HG02571 (cell line): Measurements from ENCODE around the gene ZNF736.
A peak's percentile ranks its signal among the peaks of the same experiment; 100 is the strongest.
"Not testable (repeated sequence)": the region's sequence is repeated elsewhere in the genome, so short reads cannot be mapped to it uniquely, and the experiment has no call there.

Source experiments
- ATAC-seq: cut with Tn5 transposase; IDR thresholded peaks from one replicate; pipeline ENCODE4 v1.9.1; 2021; ENCODE audit warnings: mild to moderate bottlenecking, moderate library complexity; ENCODE audit not compliant: unreplicated experiment

The ZNF736 gene

DNA sequence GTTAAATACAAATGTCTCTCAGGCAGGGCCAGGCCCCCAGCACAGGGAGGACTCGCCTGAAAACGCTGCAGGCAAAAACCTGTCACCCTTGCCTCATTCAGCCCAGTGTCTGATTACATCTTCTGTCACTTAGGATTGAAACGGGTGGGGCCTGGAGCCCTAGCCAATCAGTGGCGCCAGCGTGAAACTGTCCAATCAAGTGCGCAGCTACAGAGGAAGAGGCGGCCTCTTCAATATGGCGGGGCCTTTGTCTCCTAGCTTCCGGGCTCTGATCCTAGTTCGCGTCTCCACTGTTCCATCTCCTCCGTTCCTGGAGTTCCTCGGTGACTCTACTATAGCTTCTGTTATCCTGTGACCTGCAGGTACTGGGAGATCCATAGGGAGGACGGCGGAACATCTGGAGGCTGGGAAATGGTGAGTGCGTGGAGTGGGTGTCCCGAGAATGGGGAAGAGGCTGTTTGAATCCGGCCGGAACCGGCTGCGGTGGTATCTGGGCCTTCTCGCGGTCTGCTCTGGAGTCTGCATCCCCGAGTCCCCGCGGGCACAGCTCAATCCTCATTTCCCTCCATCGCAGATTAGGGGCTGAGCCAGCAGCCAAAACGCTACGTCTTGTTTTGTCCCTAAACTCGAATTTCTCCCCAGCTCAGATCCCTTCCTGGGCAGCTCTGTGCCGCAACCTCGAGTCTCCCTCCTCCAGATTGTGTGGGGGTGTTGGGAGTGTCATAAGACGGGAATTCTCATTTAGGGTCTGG, at the start of gene ZNF736:
Gene ZNF736, plus strand, starts transcription at position 222 of the 752 bp plus-strand sequence. Its CDS starts 190 bp downstream, at position 412.
- peak; percentile 100 for ATAC-seq

DNA sequence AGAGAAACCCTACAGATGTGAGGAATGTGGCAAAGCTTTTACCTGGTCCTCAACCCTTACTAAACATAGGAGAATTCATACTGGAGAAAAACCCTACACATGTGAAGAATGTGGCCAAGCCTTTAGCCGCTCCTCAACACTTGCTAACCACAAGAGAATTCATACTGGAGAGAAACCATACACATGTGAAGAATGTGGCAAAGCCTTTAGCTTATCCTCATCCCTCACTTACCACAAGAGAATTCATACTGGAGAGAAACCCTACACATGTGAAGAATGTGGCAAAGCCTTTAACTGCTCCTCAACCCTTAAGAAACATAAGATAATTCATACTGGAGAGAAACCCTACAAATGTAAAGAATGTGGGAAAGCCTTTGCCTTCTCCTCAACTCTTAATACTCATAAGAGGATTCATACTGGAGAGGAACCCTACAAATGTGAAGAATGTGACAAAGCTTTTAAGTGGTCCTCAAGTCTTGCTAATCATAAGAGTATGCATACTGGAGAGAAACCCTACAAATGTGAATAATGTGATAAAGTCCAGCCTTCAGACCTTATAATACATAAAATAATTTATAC, 47.3 kb upstream of the ZNF736 start:
- no peak for ATAC-seq

DNA sequence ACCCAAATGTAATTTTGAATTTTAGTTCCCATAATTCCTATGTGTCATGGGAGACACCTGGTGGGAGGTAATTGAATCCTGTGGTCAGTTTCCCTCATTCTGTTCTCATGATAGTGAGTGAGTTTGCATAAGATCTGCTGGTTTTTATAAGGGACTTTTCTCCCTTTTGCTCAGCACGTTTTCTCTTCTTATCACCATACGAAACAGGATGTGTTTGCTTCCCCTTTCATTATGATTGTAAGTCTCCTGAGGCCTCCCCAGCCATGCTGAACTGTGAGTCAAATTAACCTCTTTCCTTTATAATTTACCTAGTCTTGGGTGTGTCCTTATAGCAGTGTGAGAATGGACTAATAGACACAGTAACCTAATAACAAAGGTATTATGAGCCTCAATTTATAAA, 36.1 kb upstream of the ZNF736 start:
- no peak for ATAC-seq

DNA sequence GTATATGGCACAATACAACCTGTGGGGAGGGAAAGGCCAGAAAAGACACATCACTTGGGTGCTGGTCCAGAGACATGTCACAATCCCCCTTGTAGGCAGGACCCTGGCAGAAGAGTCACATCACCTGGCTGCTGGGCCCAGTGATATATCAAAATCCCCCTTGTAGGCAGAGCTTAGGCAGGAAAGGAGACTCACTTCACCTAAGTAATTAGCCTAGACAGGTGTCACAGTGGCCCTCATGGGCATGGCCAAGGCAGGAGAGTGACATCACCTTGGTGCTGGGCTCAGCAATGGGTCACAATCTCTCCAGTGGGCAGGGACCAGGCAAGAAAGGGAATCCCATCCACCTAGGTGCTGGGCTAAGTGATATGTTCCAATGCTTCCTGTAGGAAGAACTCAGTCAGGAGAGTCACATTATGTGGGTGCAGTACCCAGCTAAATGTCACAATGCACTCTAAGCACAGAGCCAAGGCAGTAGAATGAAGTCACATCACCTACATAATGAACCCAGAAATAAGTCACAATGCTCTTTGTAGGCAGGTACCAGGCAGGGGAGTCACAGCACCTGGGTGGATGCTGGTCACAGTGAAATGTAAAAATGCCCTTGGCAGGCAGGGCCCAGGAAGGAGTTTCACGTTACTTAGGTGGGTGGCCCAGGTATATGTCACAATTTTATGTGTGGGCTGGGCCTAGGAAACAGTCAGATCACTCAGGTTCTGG, 18.9 kb upstream of the ZNF736 start:
- no peak for ATAC-seq

DNA sequence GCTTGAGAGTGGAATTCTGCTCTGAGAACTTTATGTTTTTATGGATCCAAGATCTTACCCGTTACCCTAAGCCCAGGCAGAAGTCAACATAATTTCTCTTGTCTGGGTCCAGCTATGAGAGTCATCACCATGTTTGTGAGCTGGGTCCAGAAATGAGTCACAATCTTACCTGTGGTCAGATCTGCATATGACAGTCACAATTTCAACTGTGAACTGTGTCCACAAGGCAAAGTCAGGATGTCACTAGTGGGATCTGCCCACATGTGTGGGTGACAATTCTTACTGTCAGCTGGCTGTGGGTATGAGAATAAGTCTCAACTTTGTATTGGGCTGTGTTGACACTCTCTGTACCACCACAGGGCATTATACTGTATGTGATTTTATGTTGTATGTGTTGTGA, 16.3 kb upstream of the ZNF736 start:
- not testable (repeated sequence) for ATAC-seq

DNA sequence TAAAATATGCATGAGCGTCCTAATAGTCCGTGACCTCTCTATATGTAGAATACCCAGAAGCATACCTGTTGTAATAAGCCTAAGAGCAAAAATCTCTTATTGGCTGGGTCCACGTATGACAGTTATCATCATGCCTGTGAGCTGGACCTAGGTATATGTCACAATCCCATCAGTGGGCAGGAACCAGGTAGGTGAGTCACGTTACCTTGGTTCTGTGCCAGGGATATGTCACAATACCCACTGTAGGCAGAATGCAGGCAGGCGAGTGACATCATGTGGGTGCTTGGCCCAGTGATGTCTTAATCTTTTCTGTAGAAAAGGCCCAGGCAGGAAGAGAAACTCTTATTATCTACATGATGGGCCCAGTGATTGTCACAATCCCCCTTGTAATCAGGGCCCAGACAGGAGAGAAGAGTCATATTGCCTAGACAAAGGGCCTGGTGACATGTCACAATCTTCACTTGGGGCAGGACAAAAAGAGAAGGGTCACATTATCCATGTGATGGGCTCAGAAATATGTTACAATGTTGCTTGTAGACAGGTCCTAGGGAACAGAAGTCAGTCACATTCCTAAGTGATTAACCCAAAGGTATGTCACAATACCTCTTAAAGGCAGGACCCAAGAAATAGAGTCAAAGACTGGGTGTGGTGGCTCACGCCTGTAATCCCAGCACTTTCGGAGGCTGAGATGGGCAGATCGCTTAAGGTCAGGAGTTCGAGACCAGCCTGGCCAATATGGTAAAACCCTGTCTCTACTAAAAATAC, 12.9 kb upstream of the ZNF736 start:
- ATAC-seq = no peak

DNA sequence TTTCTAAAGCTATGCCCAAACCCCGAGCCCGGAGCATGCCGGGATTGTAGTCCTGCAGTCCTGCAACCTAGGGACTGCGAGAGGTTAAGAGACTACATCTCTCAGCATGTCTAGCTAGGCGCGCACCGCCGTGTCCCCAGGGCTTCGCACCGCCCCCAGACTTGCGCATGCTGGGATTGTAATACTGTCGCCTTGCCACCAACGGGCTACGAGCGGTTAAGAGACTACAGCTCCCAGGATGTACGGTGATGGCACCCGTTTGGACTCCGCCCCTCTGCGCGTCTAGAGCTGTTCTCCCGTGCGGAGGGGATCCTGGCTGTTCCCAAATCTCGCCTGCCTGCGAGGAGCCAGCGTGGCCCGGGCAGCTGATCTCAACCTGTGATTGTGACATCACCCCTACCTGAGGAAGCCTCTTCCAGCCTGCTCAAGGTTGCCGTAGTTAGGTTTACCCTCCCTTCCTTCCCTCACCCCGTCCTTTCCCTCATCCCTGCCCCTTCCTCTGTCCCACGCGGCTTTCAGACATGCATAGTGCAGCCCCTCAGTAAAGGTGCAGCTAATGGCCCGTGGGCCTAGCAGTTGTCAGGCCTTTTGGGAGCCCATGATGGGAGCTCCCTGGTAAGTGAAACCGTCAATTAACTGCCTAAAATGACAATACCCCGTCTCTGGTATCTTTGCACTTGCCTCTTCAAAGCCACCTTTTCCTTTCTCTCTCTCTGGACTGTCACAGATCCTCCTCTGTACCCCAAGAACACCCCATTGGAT, 6.3 kb upstream of the ZNF736 start:
- ATAC-seq = peak; percentile 99

DNA sequence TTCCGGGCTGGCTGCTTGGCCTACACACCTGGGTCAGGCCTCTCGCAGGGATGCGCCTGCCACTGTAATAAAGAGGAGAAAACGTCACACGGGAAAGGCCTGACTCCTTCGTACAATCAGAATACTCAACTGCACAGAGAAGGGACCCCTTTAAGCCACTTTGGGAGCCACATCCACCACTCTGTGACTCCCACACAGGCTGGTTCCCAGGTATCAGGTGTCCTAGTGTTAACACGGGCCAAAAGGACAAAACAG, 5.8 kb upstream of the ZNF736 start:
- ATAC-seq = no peak

DNA sequence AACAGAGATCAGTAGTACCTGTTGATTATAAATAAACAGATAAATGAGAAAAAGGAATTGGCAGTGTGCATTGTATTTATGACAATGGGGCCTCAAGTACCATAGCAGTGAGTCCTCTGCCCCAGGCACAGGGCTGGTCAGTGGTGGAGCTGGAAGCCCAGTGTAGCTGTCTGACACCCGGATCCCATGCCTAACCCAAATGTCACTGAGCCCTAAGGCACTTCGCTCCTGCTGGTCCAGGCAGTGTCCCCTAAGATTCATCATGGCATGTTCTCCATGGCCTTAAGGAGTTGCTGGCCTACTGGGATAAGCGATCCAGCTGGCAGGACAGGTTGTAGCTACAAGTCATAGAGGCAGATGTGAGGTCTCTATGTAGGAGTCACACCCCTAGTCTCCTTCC, 3.3 kb upstream of the ZNF736 start:
- ATAC-seq = no peak

DNA sequence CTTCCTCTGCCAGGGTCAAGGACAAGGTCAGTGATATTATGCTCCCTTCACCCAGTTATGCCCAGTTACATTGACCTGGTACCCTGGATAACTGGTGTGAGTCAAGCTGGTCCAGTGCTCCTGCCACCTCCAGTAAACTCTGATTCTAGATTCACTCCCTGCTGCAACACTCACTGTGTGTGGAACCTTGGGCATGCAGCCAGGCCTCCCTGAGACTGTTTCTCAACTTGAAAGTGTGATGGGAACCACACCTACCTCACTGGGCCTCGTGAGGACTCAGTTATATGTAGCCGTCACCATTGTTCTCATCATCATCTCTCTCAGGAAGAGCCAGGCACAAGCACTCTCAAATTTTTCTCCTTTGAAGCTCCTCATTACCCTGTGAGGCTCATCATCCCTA, 935 bp upstream of the ZNF736 start:
- no peak for ATAC-seq

DNA sequence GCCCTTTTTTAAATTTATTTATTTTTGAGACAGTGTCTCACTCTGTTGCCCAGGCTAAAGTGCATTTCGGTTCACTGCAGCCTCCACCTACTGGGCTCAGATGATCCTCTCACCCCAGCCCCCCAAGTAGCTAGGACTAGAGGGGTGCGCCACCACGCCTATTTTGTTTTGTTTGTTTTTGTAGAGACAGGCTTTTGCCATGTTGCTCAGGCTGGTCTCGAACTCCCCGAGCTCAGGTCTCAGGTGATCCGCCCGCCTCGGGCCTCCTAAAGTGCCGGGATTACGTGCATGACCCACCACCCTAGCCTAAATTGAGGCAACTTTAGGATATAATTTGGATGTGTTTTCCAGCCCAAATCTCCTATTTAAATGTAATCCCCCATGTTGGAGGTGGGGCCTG, 805 bp downstream of the ZNF736 start:
- no peak for ATAC-seq

DNA sequence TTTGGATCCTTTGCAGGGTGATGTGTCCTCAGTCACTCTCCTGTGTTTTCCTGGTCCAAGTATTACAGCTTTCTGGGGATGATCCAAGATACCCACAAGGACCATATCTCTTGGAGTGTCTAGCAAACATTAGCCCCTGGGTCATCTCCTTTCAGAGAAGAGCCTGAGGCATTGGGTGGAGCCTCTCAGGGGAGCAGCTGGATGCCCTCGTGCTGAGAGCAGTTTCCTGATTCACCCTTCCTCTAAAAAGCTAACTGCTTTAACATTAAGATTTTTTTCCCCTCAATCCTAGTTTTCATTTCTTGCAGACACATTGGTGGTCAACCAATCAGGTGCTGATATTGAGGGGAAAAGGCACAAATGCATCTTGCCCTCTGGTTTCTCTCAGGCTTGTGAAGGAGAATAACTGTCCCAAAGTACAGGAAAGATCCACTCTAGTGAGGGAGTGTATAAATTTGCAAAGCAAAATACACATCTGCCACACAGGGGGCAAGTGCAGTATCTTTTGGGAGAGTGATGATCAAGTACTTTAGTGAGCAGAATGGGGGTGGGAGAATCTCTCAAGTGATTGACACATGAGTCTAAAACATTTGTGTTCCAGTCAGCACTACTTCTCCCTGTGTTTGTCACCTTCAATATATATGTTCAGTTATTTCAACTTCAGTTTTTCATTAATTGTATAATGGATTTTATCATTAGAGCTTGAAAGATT, 2.4 kb downstream of the ZNF736 start:
- ATAC-seq = not testable (repeated sequence)

DNA sequence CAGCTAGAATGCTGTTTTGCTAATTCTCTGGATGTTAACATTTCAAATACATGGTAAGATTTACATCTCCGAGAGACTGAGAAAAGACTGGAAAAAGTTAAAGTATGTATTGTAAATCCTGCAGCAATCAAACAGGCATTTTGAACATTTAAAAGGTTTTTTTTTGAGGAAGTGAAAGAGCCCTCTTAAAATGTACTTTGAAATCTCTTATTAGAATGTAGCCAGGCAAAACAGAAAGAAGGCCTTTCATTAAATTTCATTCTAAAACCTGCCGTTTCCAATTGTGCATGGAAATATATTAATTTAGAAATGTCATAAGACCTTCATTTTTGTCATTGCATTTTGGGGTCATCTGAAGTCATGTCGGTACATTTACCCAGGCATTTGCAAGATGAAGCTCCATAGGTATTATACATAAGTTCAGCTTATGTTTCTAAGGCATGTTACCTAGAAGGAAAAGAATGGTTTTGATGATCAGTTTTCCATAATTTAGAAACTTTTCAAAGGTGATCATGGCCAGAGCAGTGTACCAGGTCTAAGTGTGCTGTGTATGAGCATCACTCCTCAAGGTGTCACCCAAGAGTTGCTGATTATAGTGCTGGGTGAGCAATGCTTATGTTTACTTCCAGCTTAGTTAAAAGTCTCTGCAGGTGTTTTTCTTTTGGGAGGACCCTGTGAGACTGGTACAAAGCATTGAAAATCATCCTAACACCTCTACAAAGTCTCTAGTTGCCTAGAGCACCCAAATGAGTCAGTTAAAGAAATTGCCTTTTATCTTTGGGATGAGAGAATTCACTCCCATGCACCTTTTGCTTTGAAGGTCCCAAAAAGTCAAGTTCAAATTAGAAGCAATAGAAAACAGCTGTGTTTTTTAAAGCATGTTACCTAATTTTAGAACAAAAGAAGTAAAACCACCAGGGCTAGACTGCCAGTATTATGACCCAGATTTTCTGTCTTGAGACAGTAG, 7.1 kb downstream of the ZNF736 start:
- ATAC-seq = no peak

DNA sequence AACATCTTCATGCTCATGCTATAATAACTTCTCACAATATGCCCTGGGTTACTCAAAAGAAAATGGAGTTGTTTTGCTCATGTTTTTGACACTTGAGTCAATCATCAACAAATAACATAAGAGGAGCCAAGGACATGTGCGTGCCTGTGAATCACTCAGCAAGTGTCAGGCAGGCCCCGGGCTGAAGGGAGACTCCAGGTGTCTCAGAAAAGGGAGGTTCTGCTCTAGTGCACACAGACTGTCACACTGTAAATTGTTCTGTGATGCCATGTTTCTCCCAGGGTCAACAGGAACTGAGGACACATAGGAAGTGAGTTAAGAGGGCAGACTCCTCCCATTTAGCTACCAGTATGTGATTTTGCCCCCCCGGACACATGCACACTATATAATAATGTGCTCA, 10.4 kb downstream of the ZNF736 start:
- ATAC-seq = not testable (repeated sequence)

DNA sequence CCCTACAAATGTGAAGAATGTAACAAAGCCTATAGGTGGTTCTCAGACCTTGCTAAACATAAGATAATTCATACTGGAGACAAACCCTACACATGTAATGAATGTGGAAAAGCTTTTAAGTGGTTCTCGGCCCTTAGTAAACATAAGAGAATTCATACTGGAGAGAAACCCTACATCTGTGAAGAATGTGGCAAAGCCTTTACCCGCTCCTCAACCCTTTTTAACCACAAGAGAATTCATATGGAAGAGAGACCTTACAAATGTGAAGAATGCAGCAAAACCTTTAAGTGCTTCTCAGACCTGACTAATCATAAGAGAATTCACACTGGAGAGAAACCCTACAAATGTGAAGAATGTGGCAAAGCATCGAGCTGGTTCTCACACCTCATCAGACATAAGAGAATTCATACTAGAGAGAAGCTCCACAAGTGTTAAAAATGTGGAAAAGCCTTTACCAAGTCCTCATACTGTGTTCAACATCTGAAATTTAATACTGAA, 35.0 kb downstream of the ZNF736 start:
- not testable (repeated sequence) for ATAC-seq

DNA sequence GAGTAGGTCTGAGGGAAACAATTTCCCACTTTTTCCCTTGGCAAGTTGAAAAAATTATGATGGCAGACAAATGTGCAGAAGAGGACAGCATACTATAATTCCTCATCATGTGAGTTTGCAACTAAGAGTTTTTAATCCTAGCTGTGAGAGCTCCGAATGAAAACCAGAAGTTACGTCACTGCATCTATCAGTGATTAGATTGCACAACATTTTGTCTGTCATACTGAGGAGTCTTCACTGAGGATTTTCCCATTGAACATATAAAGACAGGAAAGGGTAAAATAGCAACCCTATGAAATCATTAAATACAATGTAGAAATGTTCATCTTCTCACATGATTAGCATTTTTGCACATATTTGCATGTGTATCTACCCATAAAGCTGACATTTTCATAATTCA, 45.8 kb downstream of the ZNF736 start:
- no peak for ATAC-seq

DNA sequence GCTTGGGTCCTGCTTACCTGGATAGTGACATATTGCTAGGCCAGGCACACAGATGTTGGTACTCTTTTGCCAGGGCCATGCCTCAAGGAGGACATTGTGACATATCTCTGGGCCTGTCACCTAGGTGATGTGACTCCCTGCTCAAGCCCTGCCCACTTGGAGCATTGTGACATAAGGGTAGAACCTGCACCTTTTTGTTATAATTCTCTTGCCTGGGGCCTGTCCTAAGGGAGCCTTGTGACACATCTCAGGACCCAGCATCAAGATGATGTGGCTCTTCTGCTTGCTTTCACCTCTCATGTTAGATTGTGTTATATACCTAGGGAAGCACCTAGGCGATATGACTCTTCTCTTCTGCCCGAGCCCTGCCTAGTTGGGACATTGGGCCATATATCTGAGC, 57.4 kb downstream of the ZNF736 start:
- ATAC-seq = no peak

DNA sequence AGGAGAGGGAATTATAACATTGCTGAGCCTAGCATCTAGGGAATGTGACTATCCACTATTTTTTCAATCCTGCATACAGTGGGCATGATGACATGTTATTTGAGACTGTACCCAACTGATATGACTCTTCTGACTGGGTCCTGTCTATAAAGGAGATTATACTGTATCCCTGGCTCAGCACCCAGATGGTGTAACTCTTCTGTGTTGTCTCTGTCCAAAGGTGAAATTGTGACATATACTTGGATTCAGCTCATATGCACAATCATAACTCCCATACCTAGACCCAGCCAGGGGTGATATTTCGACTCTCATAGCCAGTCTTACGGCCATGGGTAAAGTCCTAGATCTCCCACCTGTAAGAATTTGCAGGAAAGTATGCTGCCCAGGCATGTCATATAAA, 59.3 kb downstream of the ZNF736 start:
- ATAC-seq = no peak

DNA sequence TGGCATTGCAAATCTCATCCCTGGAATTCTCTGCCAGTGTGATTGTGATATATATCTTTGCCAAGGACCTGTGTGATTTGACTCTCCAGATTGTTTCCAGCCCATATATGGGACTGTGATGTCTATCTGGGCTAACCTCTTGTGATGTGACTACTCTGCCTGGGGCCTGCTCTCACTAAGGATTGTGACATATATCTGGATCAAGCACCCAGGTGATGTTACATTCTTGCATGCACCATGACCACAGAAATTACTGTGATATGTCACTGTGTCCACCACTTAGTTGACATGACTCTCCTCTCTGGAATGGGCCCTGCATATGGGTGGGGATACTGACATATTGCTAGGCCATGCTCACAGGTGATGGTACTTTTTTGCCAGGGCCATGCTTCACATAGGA, 86.6 kb downstream of the ZNF736 start:
- no peak for ATAC-seq
